Pancreas (tissue), 10 donors: ENCODE data around the gene REEP3. TPM values are rescaled to one million over a fixed set of nuclear protein-coding genes. Genes with fewer than 3 reads are reported as not detected.

Experiments
- ATAC-seq, 4 donors: fragments of 200-7000 bp; cut with Tn5 transposase; one replicate each; pipeline versions ENCODE4 v1.8.0 to v1.9.1; 2020; ENCODE audit warnings: mild to moderate bottlenecking in 4 of 4, moderate library complexity in 4 of 4
- DNase-seq, 6 donors: peaks; one replicate each; pipeline ENCODE4 v3.0.0-alpha.2; 2020
- FAIRE-seq: peaks from 2 replicates; lab custom pipeline; 2012; peaks lifted over from hg19 to GRCh38; lab: Jason Lieb, UNC
- H3K27ac ChIP-seq, 4 donors: fragments of 200-600 bp; sonication (generic); 1 replicate in 3 of 4; 2 replicates in 1 of 4; pipeline versions ENCODE4 v1.5.0 to v1.8.0; 2020
- H3K27me3 ChIP-seq, 4 donors: fragments of 200-600 bp; one replicate each; pipeline ENCODE4 v1.8.0; 2021
- H3K36me3 ChIP-seq, 3 donors: fragments of 200-600 bp; sonication (generic) in 1 of 3; one replicate each; pipeline versions ENCODE4 v1.5.0 to v1.8.0; 2020 to 2021
- H3K4me1 ChIP-seq, 3 donors: fragments of 200-600 bp; one replicate each; pipeline ENCODE4 v1.8.0; 2021
- H3K4me3 ChIP-seq, 4 donors: fragments of 200-600 bp; sonication (generic) in 2 of 4; one replicate each; pipeline versions ENCODE4 v1.5.0 to v1.8.0; 2020 to 2021
- H3K9me3 ChIP-seq, 4 donors: fragments of 200-600 bp; one replicate each; pipeline ENCODE4 v1.8.0; 2021
- WGBS, 2 donors: extraction: QIAGEN DNeasy Blood & Tissue Kit; methylation state at CpG; one replicate each; pipeline ENCODE4 v1.1.7; 2013; 5-methylcytosine and 5-hydroxymethylcytosine counted together
- intact Hi-C, 3 donors: fragments of 100-400 bp; cut with DNase I; formaldehyde crosslinking; loops; one replicate each; pipeline versions ENCODE4 v1.11.1 to v1.14.2; 2022
- polyA plus RNA-seq, 2 donors: library from polyadenylated mRNA; stranded (reverse); fragments of 200-250 nt; gene quantifications; one replicate each; pipeline ENCODE4 v1.2.3, GENCODE V29; 2013
- total RNA-seq, 6 donors: library from RNA; stranded (reverse); fragmentation: NEBNext Ultra II Directional in 4 of 6; extraction: Animal tissue kit (Norgen Biotek cat#: 25700) in 4 of 6; gene quantifications; one replicate each; pipeline versions ENCODE4 v1.2.1 to v1.2.4, GENCODE V29; 2021 to 2023
- TF ChIP-seq, protein P1 (sequence below), 4 donors: fragments of 200-600 bp; sonication (generic) in 3 of 4; IDR thresholded peaks; one replicate each; pipeline versions ENCODE4 v1.5.0 to v1.8.0; 2021; ENCODE audit warnings: antibody characterized with exemption in 4 of 4
- donor health status: healthy with polysubstance abuse.
- donor health status: DM: no; HTN: no; CAD: no; lungs with moderate emphysema.
- donor health status: DM: no; HTN: no; CAD: no.
- donor health status: control.
- donor health status: control.
- donor health status: Bipolar disorder and iron deficiency.
- donor health status: DM: yes; HTN: yes; CAD: no.
- donor health status: DM: no; HTN: no; CAD: no.
- donor health status: DM: no; HTN: no; CAD: no.
- donor health status: DM: yes; HTN: yes; CAD: no.

REEP3 gene
- total and polyA plus RNA-seq, 8 donors: 2.7 to 21.3 (median 9.4) TPM

DNA sequence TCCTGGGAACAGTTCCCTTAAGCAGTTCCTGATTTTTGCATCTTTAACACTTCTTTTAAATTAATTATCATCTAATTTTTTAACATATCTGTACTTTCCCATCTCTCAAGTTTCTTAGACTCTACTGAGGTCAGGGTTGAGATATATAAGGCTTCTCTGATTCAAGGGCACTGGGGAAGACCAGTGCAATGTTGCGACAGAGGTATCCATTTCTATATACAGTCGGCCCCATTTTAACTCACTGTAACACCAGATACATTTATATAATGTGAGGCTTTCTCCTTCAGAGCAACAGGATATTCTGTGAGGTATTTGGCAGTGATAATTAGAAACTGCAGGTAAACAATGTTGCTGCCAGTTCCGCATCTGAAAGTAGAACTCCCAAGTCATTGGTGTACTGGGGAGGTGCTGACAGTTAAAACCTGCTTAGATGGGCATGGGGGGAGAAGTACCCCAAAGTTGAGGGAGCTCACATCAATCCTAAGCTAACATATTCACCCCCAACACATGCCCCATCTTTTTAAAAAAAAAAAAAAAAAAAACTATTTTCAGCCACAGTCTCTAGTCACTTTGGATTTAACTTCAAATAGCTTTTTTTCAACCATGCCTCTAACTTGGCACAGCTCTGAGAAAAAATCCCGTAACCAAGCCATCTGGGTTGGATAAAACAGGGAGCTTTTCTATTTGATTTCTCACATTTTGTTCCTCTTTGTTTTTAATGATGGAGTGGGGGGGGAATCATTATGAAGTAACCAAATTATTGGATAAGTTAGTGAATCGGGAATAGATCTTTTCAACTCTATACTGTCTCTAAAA, 62.9 kb downstream of the REEP3 start:
- Histone ChIP-seq H3K9me3 (no peaks in the 10 kb centered on the region), H3K27me3 (no peaks in the 10 kb centered on the region), H3K4me3 (no peak overlapping the region), H3K36me3 (no peaks in the 10 kb centered on the region), H3K4me1 (no peaks in the 10 kb centered on the region), H3K27ac (no peak overlapping the region)
- DNase-seq: no peak
- intact Hi-C loops: no loop called here
- 85 to 86% methylated on average over 5 of the region's 5 CpGs for WGBS, 2 donors
- TF ChIP-seq, protein P1, sequence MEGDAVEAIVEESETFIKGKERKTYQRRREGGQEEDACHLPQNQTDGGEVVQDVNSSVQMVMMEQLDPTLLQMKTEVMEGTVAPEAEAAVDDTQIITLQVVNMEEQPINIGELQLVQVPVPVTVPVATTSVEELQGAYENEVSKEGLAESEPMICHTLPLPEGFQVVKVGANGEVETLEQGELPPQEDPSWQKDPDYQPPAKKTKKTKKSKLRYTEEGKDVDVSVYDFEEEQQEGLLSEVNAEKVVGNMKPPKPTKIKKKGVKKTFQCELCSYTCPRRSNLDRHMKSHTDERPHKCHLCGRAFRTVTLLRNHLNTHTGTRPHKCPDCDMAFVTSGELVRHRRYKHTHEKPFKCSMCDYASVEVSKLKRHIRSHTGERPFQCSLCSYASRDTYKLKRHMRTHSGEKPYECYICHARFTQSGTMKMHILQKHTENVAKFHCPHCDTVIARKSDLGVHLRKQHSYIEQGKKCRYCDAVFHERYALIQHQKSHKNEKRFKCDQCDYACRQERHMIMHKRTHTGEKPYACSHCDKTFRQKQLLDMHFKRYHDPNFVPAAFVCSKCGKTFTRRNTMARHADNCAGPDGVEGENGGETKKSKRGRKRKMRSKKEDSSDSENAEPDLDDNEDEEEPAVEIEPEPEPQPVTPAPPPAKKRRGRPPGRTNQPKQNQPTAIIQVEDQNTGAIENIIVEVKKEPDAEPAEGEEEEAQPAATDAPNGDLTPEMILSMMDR (IDR thresholded peaks at IDR 0.05): no peak
- no peak for FAIRE-seq
- no peak for ATAC-seq

DNA sequence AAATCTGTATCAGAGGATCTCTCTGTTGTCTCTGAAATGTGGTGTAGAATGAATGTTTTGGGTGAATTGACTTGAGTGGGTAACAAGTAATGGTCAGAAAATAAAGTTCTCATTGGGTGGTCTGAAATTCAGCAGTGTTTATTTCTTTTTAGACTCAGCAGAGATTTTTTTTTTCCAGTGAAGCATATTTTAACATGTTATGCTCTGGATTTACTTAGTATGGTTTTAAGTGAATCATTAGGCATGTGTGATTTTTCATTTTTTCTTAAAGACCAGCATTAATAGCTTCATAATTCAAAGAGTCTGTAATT, 63.5 kb downstream of the REEP3 start:
- Histone ChIP-seq H3K9me3 (no peaks in the 10 kb centered on the region), H3K4me3 (no peak overlapping the region), H3K27me3 (no peaks in the 10 kb centered on the region), H3K27ac (no peak overlapping the region), H3K4me1 (no peaks in the 10 kb centered on the region), H3K36me3 (no peaks in the 10 kb centered on the region)
- TF ChIP-seq, protein P1 (IDR thresholded peaks at IDR 0.05): no peak
- FAIRE-seq: no peak
- DNase-seq: no peak
- ATAC-seq: no peak
- intact Hi-C loops: no loop called here

DNA sequence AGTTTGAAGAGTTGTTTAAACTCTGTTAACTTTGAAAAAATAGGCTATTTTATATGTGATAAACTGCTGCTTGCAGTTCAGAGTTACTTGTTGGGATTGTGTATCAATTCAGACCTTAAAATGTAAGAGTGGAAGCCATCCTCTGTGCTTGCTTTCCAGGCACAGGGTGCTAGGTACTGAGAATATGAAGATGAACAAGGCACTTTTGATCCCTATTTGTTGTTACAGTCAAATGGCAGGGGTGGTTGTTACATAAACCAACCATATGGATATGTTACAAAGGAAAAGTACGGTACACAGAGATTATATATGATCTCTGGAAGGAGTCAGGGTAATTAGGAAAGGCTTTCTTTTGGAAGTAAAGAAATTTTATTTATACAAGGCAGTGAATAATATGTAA, 63.8 kb downstream of the REEP3 start:
- Histone ChIP-seq H3K36me3 (no peaks in the 10 kb centered on the region), H3K27me3 (no peaks in the 10 kb centered on the region), H3K4me3 (no peak overlapping the region), H3K27ac (no peak overlapping the region), H3K9me3 (no peaks in the 10 kb centered on the region), H3K4me1 (no peaks in the 10 kb centered on the region)
- intact Hi-C loops: no loop called here
- FAIRE-seq (no peak), ATAC-seq (no peak), DNase-seq (no peak)
- TF ChIP-seq, protein P1 (IDR thresholded peaks at IDR 0.05): no peak
- 86 to 90% methylated on average over 1 of the region's 1 CpG for WGBS, 2 donors

DNA sequence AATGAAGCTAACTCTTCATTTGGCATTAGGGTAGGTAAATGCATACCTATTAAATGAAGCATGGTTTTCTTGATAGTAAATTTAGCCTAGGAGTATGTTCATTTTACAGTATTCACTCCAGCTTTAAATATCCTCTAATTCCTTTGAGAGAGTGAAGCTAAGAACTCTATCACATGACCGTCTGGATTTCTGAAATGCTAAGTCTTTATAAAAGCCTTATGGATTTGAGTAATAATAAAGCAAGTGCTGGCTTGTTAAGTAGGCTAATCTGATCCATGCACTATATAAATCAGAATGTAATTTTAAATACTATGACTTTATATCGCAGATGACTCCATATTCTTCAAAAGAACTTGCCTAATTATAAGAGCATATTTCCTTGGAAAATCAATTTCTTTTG, 64.8 kb downstream of the REEP3 start:
- H3K27me3 ChIP-seq: no peaks in the 10 kb centered on the region
- ATAC-seq (no peak), DNase-seq (no peak), FAIRE-seq (no peak)
- no peak overlapping the region for H3K4me3 ChIP-seq
- H3K27ac ChIP-seq: no peak overlapping the region
- H3K36me3 ChIP-seq: no peaks in the 10 kb centered on the region
- 93 to 94% methylated on average over 2 of the region's 2 CpGs for WGBS, 2 donors
- TF ChIP-seq, protein P1 (IDR thresholded peaks at IDR 0.05): no peak
- H3K4me1 ChIP-seq: no peaks in the 10 kb centered on the region
- no peaks in the 10 kb centered on the region for H3K9me3 ChIP-seq
- intact Hi-C loops: no loop called here

DNA sequence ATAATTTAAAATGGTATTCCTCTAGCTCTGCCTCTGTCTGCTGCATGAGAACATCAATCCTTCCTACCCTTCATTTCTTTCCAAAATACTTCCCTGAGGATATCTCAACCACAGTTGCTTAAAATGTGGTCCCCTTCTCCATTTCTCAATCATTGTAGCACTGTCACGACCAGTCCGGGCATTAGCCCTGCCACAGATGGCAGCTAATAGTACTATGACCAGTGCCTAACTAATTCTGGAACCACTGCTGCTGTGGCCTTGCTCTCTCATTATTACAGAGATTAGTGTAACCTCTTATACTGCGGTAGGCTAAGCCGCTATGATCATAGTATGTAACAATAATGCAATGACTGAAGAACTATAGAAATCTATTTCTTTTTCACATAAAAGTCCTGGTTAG, 66.0 kb downstream of the REEP3 start:
- 95 to 99% methylated on average over 4 of the region's 4 CpGs for WGBS, 2 donors
- Histone ChIP-seq H3K4me3 (no peak overlapping the region), H3K4me1 (no peaks in the 10 kb centered on the region), H3K9me3 (no peaks in the 10 kb centered on the region), H3K36me3 (no peaks in the 10 kb centered on the region), H3K27me3 (no peaks in the 10 kb centered on the region), H3K27ac (no peak overlapping the region)
- DNase-seq (no peak), FAIRE-seq (no peak), ATAC-seq (no peak)
- intact Hi-C loops: no loop called here
- TF ChIP-seq, protein P1 (IDR thresholded peaks at IDR 0.05): no peak
